Astrocyte (in vitro differentiated cells and primary cell): ENCODE results near the gene KAT2A. TPM values are rescaled to one million over a fixed set of nuclear protein-coding genes. Genes with fewer than 3 reads are reported as not detected.

Experiments used
- DNase-seq: peaks from one replicate; pipeline ENCODE4 v3.0.0-alpha.2; 2010; ENCODE audit warnings: low read depth
- FAIRE-seq: peaks from 2 replicates; lab custom pipeline; 2011; peaks lifted over from hg19 to GRCh38; lab: Jason Lieb, UNC
- H2AFZ ChIP-seq: 2 replicates; pipeline ENCODE4 v1.6.0; 2012; ENCODE audit warnings: low read depth, low read length, inconsistent platforms
- H3K27ac ChIP-seq: 2 replicates; pipeline ENCODE4 v1.5.1; 2011; ENCODE audit warnings: low read depth, low read length, inconsistent platforms
- H3K27me3 ChIP-seq: 2 replicates; pipeline ENCODE4 v1.6.0; 2011; ENCODE audit warnings: low read length, inconsistent platforms; ENCODE audit not compliant: insufficient read depth
- H3K36me3 ChIP-seq: 2 replicates; pipeline ENCODE4 v1.5.1; 2011; ENCODE audit warnings: low read length, inconsistent platforms; ENCODE audit not compliant: insufficient read depth
- H3K4me1 ChIP-seq: 2 replicates; pipeline ENCODE4 v1.5.1; 2011; ENCODE audit warnings: low read length, inconsistent platforms; ENCODE audit not compliant: insufficient read depth
- H3K4me2 ChIP-seq: 2 replicates; pipeline ENCODE4 v1.6.0; 2012; ENCODE audit warnings: low read length, inconsistent platforms
- H3K4me3 ChIP-seq: 2 replicates; pipeline ENCODE4 v1.5.1; 2011; ENCODE audit warnings: low read depth, mild to moderate bottlenecking, low read length, inconsistent platforms; ENCODE audit not compliant: insufficient read depth
- H3K79me2 ChIP-seq: 2 replicates; pipeline ENCODE4 v1.6.0; 2012; ENCODE audit warnings: mild to moderate bottlenecking, low read length, inconsistent platforms; ENCODE audit not compliant: insufficient read depth
- H3K9ac ChIP-seq: 2 replicates; pipeline ENCODE4 v1.6.0; 2012; ENCODE audit warnings: mild to moderate bottlenecking, low read length, inconsistent platforms
- H3K9me3 ChIP-seq: 2 replicates; pipeline ENCODE4 v1.5.1; 2012; ENCODE audit warnings: low read depth, mild to moderate bottlenecking, low read length, inconsistent platforms; ENCODE audit not compliant: insufficient read depth
- H4K20me1 ChIP-seq: 2 replicates; pipeline ENCODE4 v1.6.0; 2012; ENCODE audit warnings: low read length, inconsistent platforms; ENCODE audit not compliant: insufficient read depth
- H3K27ac Mint-ChIP-seq: one replicate; pipeline ENCODE4 v1.8.0; 2021; ENCODE audit warnings: mild to moderate bottlenecking, mixed read lengths; ENCODE audit not compliant: unreplicated experiment
- H3K27me3 Mint-ChIP-seq: one replicate; pipeline ENCODE4 v1.8.0; 2021; ENCODE audit warnings: low read depth, mixed read lengths; ENCODE audit not compliant: unreplicated experiment
- H3K36me3 Mint-ChIP-seq: one replicate; pipeline ENCODE4 v1.8.0; 2021; ENCODE audit warnings: low read depth, mixed read lengths; ENCODE audit not compliant: unreplicated experiment
- H3K4me1 Mint-ChIP-seq: one replicate; pipeline ENCODE4 v1.8.0; 2021; ENCODE audit warnings: low read depth, mixed read lengths; ENCODE audit not compliant: unreplicated experiment
- H3K4me3 Mint-ChIP-seq: one replicate; pipeline ENCODE4 v1.8.0; 2021; ENCODE audit warnings: mild to moderate bottlenecking, moderate library complexity, mixed read lengths; ENCODE audit not compliant: unreplicated experiment
- H3K9me3 Mint-ChIP-seq: one replicate; pipeline ENCODE4 v1.8.0; 2021; ENCODE audit warnings: mild to moderate bottlenecking, mixed read lengths; ENCODE audit not compliant: unreplicated experiment
- EZH2 ChIP-seq: IDR thresholded peaks from 2 replicates; pipeline ENCODE4 v1.6.1; 2012; ENCODE audit warnings: mild to moderate bottlenecking, low read length, inconsistent platforms; ENCODE audit not compliant: insufficient read depth
- total RNA-seq: library from RNA; stranded (reverse); gene quantifications from 2 replicates; pipeline ENCODE4 v1.2.1, GENCODE V29; 2021
- TF ChIP-seq, protein P1 (sequence below): IDR thresholded peaks from 2 replicates; pipeline ENCODE4 v1.5.1; 2011; ENCODE audit warnings: low read depth, mild to moderate bottlenecking, inconsistent platforms, low read length, moderate library complexity; ENCODE audit not compliant: insufficient read depth

The KAT2A gene
- total RNA-seq, 1 donor from 2014 or later = 23.6 TPM

DNA sequence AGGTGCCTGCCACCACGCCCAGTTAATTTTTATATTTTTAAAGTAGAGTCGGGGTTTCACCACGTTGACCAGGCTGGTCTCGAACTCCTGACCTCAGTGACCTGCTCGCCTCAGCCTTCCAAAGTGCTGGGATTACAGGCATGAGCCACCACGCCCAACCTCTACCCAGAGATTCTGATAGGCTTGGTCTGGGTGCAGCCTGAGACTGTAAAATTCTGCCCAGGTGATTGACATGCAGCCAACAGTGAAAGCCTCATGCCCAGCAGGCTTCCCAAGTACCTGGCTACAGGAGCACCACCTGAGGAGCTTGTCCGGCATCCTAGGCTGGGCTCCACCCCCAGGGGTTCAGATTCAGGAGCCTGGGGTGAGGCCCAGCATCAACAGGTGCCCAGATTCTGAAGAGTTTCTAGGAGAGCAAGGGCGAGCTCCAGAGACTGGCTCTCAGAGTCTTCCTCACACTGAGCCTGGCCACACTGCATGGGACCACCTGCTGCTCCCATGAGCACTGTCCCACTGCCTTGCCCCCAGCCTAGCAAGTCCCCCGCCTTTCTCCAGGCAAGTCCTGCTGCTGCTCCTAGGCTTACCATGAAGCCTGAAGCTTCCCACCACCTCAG is 39.5 kb downstream of the KAT2A start:
- no peaks in the 10 kb centered on the region for H3K9me3 ChIP-seq
- H3K9ac ChIP-seq = no peak overlapping the region
- no peaks in the 10 kb centered on the region for H3K4me1 ChIP-seq
- H3K4me2 ChIP-seq = no peak overlapping the region
- no peaks in the 10 kb centered on the region for H4K20me1 ChIP-seq
- FAIRE-seq (no peak), DNase-seq (no peak)
- no peak overlapping the region for H2AFZ ChIP-seq
- Mint-ChIP-seq H3K27me3 (peaks cover 19% of the 10 kb centered on the region), H3K4me1 (no peaks in the 10 kb centered on the region), H3K27ac (no peak overlapping the region), H3K4me3 (no peak overlapping the region), H3K36me3 (no peaks in the 10 kb centered on the region), H3K9me3 (no peaks in the 10 kb centered on the region)
- H3K79me2 ChIP-seq = no peaks in the 10 kb centered on the region
- TF ChIP-seq, protein P1, sequence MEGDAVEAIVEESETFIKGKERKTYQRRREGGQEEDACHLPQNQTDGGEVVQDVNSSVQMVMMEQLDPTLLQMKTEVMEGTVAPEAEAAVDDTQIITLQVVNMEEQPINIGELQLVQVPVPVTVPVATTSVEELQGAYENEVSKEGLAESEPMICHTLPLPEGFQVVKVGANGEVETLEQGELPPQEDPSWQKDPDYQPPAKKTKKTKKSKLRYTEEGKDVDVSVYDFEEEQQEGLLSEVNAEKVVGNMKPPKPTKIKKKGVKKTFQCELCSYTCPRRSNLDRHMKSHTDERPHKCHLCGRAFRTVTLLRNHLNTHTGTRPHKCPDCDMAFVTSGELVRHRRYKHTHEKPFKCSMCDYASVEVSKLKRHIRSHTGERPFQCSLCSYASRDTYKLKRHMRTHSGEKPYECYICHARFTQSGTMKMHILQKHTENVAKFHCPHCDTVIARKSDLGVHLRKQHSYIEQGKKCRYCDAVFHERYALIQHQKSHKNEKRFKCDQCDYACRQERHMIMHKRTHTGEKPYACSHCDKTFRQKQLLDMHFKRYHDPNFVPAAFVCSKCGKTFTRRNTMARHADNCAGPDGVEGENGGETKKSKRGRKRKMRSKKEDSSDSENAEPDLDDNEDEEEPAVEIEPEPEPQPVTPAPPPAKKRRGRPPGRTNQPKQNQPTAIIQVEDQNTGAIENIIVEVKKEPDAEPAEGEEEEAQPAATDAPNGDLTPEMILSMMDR = no peak
- no peak for TF ChIP-seq EZH2
- no peak overlapping the region for H3K4me3 ChIP-seq
- peaks cover 4% of the 10 kb centered on the region for H3K27me3 ChIP-seq
- no peaks in the 10 kb centered on the region for H3K36me3 ChIP-seq
- H3K27ac ChIP-seq = no peak overlapping the region

DNA sequence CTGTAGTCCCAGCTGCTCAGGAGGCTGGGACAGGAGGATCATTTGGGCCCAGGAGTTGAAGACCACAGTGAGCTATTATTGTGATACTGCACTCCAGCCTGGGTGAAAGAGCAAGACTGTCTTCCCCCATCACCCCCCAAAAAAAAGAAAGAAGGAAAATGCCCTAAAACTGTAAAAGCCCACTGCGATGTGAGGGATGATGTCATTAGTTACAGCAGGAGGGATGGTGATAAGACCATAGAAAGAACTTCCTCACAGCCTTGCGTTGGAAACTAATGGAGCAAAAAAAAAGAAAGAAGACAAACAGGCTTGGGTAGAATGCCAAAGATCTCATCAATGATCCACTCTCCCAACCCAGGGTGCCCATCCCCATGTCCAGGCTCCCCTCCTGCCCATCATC is 41.6 kb downstream of the KAT2A start:
- no peak overlapping the region for H3K9ac ChIP-seq
- H3K36me3 Mint-ChIP-seq = no peaks in the 10 kb centered on the region
- H3K9me3 ChIP-seq = no peaks in the 10 kb centered on the region
- H3K27ac ChIP-seq = no peak overlapping the region
- no peak for DNase-seq
- H3K9me3 Mint-ChIP-seq = no peaks in the 10 kb centered on the region
- H4K20me1 ChIP-seq = no peaks in the 10 kb centered on the region
- H3K27me3 Mint-ChIP-seq = peaks cover 26% of the 10 kb centered on the region
- no peak for FAIRE-seq
- no peaks in the 10 kb centered on the region for H3K4me1 ChIP-seq
- no peaks in the 10 kb centered on the region for H3K79me2 ChIP-seq
- H3K4me2 ChIP-seq = no peak overlapping the region
- no peak for TF ChIP-seq EZH2
- TF ChIP-seq, protein P1 = no peak
- no peak overlapping the region for H3K4me3 Mint-ChIP-seq
- H3K4me3 ChIP-seq = no peak overlapping the region
- H2AFZ ChIP-seq = no peak overlapping the region
- H3K27ac Mint-ChIP-seq = no peak overlapping the region
- H3K36me3 ChIP-seq = no peaks in the 10 kb centered on the region
- H3K27me3 ChIP-seq = peaks cover 4% of the 10 kb centered on the region
- H3K4me1 Mint-ChIP-seq = no peaks in the 10 kb centered on the region

DNA sequence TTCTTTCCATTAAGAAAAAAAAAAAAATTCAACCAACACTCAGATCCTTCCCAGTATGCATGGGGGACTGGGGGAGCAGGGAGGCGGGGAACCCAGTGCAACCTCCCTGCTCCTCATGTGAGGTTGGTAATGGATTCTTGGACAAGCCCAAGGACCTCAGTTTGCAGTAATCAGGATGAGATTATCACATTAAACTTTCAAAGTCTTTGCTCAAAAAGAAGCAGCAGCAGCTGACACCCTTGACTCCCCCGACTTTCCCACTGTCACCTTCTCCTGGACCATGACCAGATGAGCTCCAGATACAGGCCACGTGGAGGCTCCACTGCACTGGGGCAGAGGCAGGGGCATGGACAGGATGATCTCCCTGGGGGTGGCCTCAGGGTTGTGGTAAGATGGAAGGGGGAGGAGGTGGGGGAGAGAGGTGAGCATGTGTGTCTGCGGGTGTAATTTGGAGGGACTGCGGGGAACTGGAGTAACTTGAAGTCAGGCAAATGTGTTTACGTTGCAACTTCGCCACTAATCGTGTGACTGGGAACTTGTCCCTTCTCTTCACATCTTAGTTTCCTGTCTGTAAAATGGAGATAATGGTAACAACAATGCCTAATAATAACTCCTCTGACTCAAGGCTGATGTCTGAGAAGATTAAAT is 42.6 kb downstream of the KAT2A start:
- TF ChIP-seq EZH2 = no peak
- TF ChIP-seq, protein P1 = no peak
- Mint-ChIP-seq H3K9me3 (no peaks in the 10 kb centered on the region), H3K27ac (no peak overlapping the region), H3K27me3 (peaks cover 34% of the 10 kb centered on the region), H3K4me1 (no peaks in the 10 kb centered on the region), H3K4me3 (no peak overlapping the region), H3K36me3 (no peaks in the 10 kb centered on the region)
- H4K20me1 ChIP-seq = no peaks in the 10 kb centered on the region
- H3K4me3 ChIP-seq = no peak overlapping the region
- DNase-seq (no peak), FAIRE-seq (no peak)
- no peak overlapping the region for H3K9ac ChIP-seq
- no peaks in the 10 kb centered on the region for H3K4me1 ChIP-seq
- H3K4me2 ChIP-seq = no peak overlapping the region
- no peak overlapping the region for H3K27ac ChIP-seq
- H3K27me3 ChIP-seq = peaks cover 4% of the 10 kb centered on the region
- H3K36me3 ChIP-seq = no peaks in the 10 kb centered on the region
- no peak overlapping the region for H2AFZ ChIP-seq
- no peaks in the 10 kb centered on the region for H3K9me3 ChIP-seq
- H3K79me2 ChIP-seq = no peaks in the 10 kb centered on the region
